SK-N-MC (cell line): ENCODE data around the gene HMG20B.

Source experiments
- EZH2 ChIP-seq: fragments of 200-600 bp; sonication (generic); IDR thresholded peaks from one replicate; pipeline ENCODE4 v1.6.1; 2017; ENCODE audit warnings: antibody characterized with exemption
- POLR2AphosphoS5 ChIP-seq: IDR thresholded peaks from 2 replicates; pipeline ENCODE4 v1.6.1; 2012; ENCODE audit warnings: mild to moderate bottlenecking, low read depth, low read length, borderline replicate concordance

DNA sequence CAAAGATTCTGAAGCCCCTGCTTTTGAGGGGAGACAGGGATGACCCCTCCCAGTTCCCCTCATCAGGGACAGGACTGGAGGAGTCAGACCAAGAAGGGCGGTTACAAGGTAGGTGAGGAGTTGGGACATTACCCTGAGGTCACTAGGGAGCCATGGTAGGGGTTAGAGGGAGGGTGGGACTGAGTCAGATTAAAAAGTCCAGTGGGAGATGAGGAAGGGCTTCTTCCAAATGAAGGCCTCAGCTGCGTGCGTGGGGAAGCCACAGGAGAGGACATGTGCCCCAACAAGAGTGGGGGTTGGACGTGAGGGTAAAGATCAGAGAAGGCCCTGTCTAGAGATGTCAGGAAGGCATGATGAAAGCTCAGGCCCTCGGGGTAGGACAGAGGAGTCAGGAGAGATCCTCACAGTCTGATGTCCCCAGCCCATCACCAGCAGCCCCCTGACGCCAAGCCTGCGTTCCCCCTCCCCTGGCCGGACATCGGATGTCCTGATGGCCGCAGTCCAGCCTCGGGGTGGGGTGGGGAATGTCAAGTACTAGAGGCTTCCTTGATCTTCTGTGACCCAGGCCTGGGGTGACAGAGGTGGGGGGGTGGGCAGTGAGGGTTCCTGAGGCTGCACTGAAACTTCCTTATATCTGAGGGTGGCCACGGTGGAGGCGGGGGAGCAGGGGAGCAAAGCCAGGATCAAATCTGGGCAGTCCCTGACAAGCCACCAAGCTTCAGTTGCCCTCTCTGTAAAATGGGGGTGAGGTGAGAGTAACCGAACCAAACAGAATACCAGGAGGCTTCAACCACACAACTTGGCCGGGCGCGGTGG is 8.8 kb upstream of the HMG20B start:
- no peak for TF ChIP-seq EZH2
- TF ChIP-seq POLR2AphosphoS5: no peak
